ENCODE results near the gene ACER3. TPM values are rescaled to one million over a fixed set of nuclear protein-coding genes. Genes with fewer than 3 reads are reported as not detected.
"Not testable (repeated sequence)": the region's sequence is repeated elsewhere in the genome, so short reads cannot be mapped to it uniquely, and the experiment has no call there.

The ACER3 gene
- polyA plus RNA-seq, 1 experiment = 11.2 TPM

DNA sequence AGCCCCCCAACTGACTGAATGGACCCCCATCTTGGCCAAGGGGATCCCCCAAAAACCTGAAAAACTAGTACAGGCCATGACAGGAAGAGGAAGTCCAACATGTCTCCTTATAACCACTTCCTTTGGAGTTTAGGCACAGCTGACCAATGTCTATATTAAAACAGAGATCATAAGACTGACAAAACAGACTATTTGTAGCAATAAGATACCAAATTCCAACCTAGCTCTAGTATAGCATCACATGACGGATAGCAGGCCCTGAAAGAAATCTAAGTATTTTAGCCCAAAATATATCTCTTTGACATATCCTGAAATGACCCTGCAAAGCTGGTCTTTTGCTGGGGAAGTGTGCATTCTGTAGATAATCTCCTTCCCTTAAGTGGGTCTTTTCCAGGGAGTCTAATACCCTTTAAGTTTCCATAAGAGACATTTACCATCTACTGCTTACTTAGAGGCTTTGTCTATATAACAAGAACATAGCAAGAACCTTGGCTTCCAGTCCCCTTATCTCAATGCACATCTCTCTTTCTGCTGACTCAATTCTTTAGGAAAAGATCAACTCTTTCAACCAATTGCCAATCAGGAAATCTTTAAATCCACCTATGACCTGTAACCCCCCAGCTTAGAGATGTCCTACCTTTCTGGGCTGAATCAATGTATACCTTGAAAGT is 34.9 kb upstream of the ACER3 start:
- Histone ChIP-seq H3K27ac (ENCODE audit: low read depth, low read length) (no peak overlapping the region), H3K9me3 (ENCODE audit: control insufficient read depth, insufficient read depth, low read length) (no peaks in the 10 kb centered on the region; the same call in 1 of the 2 replicates), H3K27me3 (ENCODE audit: control insufficient read depth, insufficient read depth, low read length) (peaks cover 10% of the 10 kb centered on the region), H3K4me3 (ENCODE audit: low read depth, low read length) (no peak overlapping the region)
- POLR2A ChIA-PET = interaction anchor here (0.6 kb wide), 1 partner anchor 47 kb away, joined by 3 read pairs; no protein-coding TSS in a partner anchor
- CTCF ChIA-PET = no interaction called here
- DNase-seq (ENCODE audit: low read depth, low spot score) = no peak
- TF ChIP-seq, protein P1, sequence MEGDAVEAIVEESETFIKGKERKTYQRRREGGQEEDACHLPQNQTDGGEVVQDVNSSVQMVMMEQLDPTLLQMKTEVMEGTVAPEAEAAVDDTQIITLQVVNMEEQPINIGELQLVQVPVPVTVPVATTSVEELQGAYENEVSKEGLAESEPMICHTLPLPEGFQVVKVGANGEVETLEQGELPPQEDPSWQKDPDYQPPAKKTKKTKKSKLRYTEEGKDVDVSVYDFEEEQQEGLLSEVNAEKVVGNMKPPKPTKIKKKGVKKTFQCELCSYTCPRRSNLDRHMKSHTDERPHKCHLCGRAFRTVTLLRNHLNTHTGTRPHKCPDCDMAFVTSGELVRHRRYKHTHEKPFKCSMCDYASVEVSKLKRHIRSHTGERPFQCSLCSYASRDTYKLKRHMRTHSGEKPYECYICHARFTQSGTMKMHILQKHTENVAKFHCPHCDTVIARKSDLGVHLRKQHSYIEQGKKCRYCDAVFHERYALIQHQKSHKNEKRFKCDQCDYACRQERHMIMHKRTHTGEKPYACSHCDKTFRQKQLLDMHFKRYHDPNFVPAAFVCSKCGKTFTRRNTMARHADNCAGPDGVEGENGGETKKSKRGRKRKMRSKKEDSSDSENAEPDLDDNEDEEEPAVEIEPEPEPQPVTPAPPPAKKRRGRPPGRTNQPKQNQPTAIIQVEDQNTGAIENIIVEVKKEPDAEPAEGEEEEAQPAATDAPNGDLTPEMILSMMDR (IDR thresholded peaks at IDR 0.05; ENCODE audit: low read depth, low read length) = no peak

DNA sequence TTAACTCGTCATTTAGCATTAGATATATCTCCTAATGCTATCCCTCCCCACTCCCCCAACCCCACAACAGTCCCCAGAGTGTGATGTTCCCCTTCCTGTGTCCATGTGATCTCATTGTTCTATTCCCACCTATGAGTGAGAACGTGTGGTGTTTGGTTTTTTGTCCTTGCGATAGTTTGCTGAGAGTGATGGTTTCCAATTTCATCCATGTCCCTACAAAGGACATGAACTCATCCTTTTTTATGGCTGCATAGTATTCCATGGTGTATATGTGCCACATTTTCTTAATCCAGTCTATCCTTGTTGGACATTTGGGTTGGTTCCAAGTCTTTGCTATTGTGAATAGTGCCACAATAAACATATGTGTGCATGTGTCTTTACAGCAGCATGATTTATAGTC is 34.2 kb upstream of the ACER3 start:
- DNase-seq (ENCODE audit: low read depth, low spot score); POLR2A ChIA-PET; H3K9me3 ChIP-seq (ENCODE audit: control insufficient read depth, insufficient read depth, low read length); H3K27ac ChIP-seq (ENCODE audit: low read depth, low read length); H3K4me3 ChIP-seq (ENCODE audit: low read depth, low read length); CTCF ChIA-PET: not testable (repeated sequence)
- peaks cover 14% of the 10 kb centered on the region for H3K27me3 ChIP-seq (ENCODE audit: control insufficient read depth, insufficient read depth, low read length)

DNA sequence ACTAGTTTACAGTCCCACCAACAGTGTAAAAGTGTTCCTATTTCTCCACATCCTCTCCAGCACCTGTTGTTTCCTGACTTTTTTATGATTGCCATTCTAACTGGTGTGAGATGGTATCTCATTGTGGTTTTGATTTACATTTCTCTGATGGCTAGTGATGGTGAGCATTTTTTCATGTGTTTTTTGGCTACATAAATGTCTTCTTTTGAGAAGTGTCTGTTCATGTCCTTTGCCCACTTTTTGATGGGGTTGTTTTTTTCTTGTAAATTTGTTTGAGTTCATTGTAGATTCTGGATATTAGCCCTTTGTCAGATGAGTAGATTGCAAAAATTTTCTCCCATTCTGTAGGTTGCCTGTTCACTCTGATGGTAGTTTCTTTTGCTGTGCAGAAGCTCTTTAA is 33.7 kb upstream of the ACER3 start:
- DNase-seq (ENCODE audit: low read depth, low spot score); POLR2A ChIA-PET; H3K27ac ChIP-seq (ENCODE audit: low read depth, low read length); CTCF ChIA-PET; H3K9me3 ChIP-seq (ENCODE audit: control insufficient read depth, insufficient read depth, low read length); H3K4me3 ChIP-seq (ENCODE audit: low read depth, low read length): not testable (repeated sequence)
- H3K27me3 ChIP-seq (ENCODE audit: control insufficient read depth, insufficient read depth, low read length) = peaks cover 17% of the 10 kb centered on the region

DNA sequence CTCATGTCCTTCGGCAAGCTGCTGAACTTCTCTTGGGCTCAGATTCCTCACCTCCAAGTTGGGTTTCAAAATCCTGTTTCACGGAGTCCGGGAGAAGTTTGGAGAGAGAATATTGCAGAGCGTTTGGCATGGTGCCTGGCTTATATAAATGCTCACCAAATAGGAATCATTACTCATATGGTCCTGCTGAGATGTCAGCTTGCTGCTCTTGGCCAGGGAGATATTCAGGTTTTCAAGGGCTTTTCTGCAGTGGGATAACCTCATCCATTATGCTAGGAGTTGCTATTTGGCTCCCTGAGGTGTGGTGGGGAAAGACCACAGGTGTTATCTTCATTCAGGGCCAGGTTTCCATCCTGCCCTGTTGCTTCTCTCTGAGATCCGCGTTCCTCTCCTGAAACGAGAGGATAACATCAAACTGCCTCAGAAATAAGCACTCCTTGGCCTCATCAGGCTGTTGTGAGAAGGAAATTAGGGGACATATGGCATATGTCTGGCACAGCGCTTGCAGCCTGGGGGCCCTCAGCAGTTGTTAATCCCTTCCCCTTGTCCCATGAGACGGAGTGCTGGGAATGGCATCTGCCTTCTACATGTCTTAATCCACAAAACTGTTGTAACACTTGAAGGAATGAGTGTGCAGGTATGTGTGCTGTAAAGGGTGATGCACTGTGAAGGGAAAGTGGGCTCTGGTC is 29.9 kb upstream of the ACER3 start:
- TF ChIP-seq, protein P1 (IDR thresholded peaks at IDR 0.05; ENCODE audit: low read depth, low read length) = no peak
- no peak overlapping the region for H3K4me3 ChIP-seq (ENCODE audit: low read depth, low read length)
- POLR2A ChIA-PET = no interaction called here
- H3K9me3 ChIP-seq (ENCODE audit: control insufficient read depth, insufficient read depth, low read length) = no peaks in the 10 kb centered on the region
- no peak overlapping the region for H3K27ac ChIP-seq (ENCODE audit: low read depth, low read length)
- H3K27me3 ChIP-seq (ENCODE audit: control insufficient read depth, insufficient read depth, low read length) = peaks cover 30% of the 10 kb centered on the region
- CTCF ChIA-PET = interaction anchor here (0.6 kb wide), 2 partner anchors 34 to 89 kb away, joined by 3 read pairs; no protein-coding TSS in a partner anchor
- DNase-seq (ENCODE audit: low read depth, low spot score) = no peak

DNA sequence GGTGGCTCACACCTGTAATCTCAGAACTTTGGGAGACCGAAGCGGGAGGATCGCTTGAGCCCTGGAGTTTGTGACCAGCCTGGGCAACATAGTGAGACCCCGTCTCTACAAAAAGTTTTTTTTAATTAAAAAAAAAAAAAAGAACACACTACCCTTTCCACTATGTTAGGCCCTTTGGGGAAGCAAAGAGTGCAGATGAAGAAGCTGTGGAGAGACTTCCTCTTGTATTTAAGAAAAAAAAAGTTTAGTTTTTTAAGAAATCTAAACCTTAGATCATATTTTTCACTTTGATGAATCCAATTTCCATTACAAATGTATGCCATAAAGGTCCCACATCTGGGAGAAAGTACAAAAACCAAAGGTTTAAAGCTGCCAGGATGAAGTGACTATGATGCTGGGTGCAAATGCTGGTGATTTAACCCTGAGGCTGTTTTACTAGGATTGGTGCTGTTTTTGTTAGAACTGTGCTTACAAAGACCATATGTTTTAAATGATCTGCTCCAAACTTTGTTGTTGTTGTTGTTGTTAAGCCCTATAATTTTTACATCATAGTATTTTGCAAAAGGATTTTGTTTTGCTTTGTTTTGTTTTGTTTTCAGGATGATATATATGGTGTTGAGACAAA is 28.9 kb upstream of the ACER3 start:
- DNase-seq (ENCODE audit: low read depth, low spot score) = no peak
- ChIA-PET CTCF (no interaction called here), POLR2A (no interaction called here)

More for the DNA sequence above, 28.9 kb upstream of the ACER3 start:
- Histone ChIP-seq H3K27ac (ENCODE audit: low read depth, low read length) (no peak overlapping the region), H3K27me3 (ENCODE audit: control insufficient read depth, insufficient read depth, low read length) (peaks cover 33% of the 10 kb centered on the region), H3K4me3 (ENCODE audit: low read depth, low read length) (no peak overlapping the region), H3K9me3 (ENCODE audit: control insufficient read depth, insufficient read depth, low read length) (no peaks in the 10 kb centered on the region)
- TF ChIP-seq, protein P1 (IDR thresholded peaks at IDR 0.05; ENCODE audit: low read depth, low read length) = no peak
